OCI-LY3 (cell line): ENCODE data around the gene KANK3.

ENCODE experiments used
- EZH2phosphoT487 ChIP-seq: fragments of 200-600 bp; shearing (Covaris generic); IDR thresholded peaks from 2 replicates; pipeline ENCODE4 v1.6.1; 2018; ENCODE audit warnings: antibody characterized with exemption, mixed run types, low read depth
- TF ChIP-seq, protein P1 (sequence below): fragments of 200-600, 300-600 bp; sonication (generic); IDR thresholded peaks from 2 replicates; pipeline ENCODE4 v1.5.1; 2014; ENCODE audit warnings: antibody characterized with exemption, low read length, low read depth

DNA sequence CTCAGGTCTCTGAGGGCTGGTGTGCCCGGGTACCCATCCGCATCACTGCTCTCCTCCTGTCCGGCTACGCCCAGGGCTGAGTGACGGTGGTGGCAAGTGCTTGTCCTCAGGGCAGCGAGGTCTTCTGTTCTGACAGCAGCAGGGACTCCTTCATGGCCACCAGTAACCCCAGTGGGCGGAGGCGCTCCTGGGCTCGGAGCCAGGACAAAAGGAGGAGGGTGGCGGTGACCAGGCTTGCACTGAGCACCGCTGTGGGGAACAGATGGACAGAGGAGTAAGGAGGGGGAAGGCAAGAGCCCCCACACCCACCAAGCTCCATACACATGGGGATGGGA is 40.7 kb downstream of the KANK3 start:
- TF ChIP-seq, protein P1, sequence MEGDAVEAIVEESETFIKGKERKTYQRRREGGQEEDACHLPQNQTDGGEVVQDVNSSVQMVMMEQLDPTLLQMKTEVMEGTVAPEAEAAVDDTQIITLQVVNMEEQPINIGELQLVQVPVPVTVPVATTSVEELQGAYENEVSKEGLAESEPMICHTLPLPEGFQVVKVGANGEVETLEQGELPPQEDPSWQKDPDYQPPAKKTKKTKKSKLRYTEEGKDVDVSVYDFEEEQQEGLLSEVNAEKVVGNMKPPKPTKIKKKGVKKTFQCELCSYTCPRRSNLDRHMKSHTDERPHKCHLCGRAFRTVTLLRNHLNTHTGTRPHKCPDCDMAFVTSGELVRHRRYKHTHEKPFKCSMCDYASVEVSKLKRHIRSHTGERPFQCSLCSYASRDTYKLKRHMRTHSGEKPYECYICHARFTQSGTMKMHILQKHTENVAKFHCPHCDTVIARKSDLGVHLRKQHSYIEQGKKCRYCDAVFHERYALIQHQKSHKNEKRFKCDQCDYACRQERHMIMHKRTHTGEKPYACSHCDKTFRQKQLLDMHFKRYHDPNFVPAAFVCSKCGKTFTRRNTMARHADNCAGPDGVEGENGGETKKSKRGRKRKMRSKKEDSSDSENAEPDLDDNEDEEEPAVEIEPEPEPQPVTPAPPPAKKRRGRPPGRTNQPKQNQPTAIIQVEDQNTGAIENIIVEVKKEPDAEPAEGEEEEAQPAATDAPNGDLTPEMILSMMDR = no peak
- TF ChIP-seq EZH2phosphoT487 = no peak
